Body of pancreas (tissue), 4 donors: ENCODE data around the gene VPS72.

Experiments
- CTCF ChIP-seq, 7 experiments: fragments of 450-650 bp in 4 of 7; fragments of 200-600 bp in 3 of 7; sonication (generic) in 3 of 7; IDR thresholded peaks; one replicate each; pipeline ENCODE4 v1.5.1; 2016 to 2019; ENCODE audit warnings: antibody characterized with exemption in 7 of 7
- POLR2A ChIP-seq, 3 donors: fragments of 450-650 bp; IDR thresholded peaks; one replicate each; pipeline ENCODE4 v1.6.1; 2016; ENCODE audit warnings: antibody characterized with exemption in 3 of 3, mild to moderate bottlenecking in 2 of 3

- TF ChIP-seq CTCF (IDR thresholded peaks at IDR 0.05) (no peak), POLR2A (IDR thresholded peaks at IDR 0.05) (no peak)
Observed at GRCh38 chr1:151176514-151177045, 13.4 kb downstream of the VPS72 start.
